GM21367 (cell line): ENCODE results near the gene MKLN1.
"Not testable (repeated sequence)": the region's sequence is repeated elsewhere in the genome, so short reads cannot be mapped to it uniquely, and the experiment has no call there.

Experiments used
- ATAC-seq: cut with Tn5 transposase; IDR thresholded peaks from one replicate; pipeline ENCODE4 v1.9.1; 2021; ENCODE audit not compliant: unreplicated experiment

The MKLN1 gene

DNA sequence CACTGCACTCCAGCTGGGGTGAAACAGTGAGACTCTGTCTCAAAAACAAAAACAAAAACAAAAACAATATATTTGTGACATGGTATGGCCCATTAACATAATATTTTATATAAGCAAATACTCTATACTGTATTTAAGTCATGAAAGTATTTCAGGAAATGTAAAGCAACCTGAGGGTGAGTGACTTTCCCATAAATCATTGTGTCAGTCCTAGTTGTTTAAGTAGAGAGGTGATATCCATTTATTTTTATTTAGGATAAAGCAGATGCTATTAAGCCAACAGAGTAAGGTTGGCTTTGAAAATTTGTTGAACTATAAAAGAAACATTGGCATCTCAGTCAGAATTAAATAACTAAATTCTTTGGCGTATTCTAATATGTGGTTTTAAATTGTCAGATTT, 60.5 kb downstream of the MKLN1 start:
- ATAC-seq: no peak

DNA sequence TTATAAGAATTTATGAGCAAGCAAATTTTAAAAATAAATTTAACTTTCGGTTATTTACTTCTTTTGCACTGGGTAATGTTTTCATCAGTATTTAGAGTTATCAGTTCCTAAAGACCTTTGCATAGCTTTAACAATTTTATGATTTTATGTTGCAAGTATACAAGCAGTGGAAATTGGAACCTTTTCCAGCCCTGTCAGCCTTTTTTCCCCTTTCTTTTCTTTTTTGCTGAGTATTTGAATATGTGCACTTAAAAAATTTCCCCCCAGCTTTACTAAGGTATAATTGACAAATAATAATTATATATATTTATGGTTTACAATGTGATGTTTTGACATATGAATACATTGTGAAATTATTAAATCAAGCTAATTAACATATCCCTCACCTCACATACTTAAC, 62.6 kb downstream of the MKLN1 start:
- ATAC-seq: no peak

DNA sequence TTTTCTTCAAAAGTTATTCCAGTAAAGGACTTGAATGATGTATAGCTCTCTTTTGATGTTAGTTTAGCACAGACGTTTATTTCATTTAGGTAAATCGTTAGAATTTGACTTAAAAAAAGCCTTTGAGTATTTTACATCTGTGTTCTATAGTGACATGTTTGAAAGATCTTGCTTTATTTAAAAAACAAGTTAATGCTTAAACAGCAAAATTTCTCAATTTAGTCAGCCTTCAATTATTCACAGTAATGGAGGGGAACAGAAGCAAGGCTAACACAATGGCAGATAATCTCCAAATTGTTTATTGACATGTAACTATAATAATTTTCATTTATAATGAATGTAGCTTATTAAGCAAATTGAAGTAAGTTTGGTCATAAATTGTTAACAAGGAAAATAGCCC, 63.5 kb downstream of the MKLN1 start:
- no peak for ATAC-seq

DNA sequence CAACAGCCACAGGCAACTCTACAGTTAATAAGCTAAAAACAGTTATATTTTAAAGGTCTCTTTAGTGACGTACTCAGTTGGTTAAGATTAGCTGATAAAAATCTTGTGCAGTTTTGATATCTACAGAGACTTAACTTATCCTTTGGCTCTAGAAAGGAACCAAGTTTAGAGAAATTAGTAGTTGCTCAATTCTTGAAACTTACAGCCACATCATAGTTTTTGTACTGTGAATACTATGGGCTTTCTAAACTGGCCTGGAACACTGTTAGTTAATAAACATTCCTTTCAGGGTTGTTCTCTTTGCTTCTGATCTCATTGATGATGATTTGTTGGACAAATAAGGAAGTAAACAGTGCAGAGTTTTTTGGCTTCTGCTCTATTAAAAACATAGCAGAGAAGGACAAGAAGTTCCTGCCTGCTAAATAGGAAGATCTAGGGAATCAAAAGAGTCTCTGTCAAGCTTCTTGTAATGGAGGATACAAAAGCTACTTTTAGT, 73.1 kb downstream of the MKLN1 start:
- no peak for ATAC-seq

DNA sequence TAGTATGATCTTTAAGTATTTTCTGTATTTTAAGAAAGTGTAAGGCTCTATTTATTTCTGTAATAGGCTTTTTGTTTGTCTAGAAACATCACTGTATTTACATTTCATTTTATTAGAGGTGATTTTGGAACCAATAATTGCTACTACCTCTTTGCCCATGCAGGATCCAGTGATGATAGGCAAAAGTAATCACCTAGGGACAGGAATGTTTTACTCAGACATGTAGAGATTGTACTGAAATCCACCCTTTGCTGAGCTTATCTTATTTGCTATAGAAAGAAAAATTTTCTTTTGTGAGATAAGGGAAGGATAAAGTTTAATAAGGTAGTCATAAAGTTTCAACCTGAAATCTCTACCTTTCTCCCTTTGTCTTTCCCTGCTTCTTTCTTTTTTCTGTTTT, 73.5 kb downstream of the MKLN1 start:
- no peak for ATAC-seq

DNA sequence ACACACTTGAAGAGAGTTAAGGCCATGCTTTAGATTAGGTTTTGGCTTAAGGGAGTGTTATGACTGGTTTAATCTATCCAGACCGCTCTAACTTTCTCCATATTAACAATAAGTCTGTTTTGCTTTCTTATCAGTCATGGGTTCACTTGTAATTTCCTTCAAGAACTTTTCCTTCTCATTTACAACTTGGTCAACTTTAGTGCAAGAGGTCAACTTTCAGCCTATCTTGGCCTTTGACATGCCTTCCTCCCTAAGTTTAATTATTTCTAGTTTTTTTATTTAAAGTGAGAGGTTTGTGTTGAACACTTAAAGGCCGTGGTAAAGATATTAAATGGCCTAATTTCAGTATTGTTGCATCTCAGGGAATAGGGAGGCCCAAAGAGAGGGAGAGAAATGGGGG, 75.6 kb downstream of the MKLN1 start:
- no peak for ATAC-seq

DNA sequence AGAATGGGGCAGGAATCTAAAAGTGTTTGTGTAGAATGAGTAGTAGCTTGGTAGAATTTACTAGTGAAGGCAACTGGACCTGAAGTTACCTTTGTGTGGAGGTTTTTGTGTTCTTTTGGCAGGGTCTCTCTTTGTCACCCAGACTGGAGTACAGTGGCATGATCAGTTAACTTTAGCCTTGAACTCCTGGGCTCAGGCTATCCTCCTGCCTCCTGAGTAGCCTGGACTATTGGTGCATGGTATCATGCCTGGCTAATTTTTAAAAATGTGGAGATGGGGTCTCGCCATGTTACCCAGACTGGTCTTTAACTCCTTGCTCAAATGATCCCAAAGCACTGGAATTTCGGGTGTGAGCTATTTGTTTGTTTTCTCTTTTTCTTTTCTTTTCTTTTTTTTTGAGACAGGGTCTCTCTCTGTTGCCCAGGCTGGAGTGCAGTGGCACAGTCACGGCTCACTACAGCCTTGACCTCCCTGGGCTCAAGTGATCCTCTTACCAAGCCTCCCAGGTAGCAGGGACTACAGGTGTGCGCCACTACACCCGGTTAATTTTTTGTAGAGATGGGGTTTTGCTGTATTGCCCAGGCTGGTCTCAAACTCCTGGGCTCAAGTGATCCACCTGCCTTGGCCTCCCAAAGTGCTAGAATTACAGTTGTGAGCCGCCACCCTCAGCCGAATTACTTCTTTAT, 76.7 kb downstream of the MKLN1 start:
- ATAC-seq: no peak

DNA sequence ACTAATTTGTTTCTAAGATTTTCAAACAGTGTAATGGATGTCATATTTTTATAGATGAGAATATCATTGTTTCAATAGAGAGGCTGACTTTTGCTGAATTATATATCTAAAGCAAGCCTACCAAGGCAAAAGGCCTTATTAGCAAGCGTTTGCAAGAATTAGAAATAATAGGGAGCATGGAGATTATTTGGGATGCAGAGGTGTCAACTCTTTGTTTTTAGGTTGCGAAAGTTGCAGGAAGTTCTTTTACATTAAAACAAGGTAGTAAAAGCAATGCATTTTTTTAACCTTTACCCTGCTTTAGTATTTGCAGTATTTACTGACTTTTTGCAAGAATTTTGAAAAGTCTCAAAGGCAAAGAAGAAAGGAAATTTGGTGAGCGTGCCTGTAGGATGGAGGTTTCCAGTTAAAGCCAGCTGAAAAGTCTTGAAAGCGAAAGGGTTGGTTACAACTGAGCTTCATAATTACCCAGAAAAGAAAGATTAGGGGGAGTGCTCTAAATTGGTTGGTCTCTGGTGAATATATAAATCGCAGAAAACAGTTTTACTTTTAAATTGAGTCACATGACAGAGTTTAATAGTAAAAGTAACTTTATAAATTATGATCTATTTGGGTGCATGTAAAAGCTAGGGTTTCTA, 81.6 kb downstream of the MKLN1 start:
- no peak for ATAC-seq

DNA sequence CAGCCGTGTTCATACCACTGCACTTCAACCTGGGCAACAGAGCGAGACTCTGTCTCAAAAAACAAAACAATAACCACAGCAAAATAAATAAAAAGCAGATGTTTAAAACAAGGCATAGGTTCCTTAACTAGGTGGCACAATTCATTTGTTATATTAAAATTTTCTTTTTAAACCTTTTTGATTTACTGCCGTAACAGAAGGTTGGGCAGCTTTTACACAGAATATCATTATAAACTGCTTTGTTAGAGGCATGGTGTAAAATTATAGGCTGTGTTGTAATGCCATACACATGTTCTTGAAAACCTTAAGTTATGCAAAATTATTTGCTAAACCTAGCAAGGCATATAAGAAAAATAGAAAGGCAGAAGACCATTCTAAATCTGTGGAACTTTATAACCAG, 84.4 kb downstream of the MKLN1 start:
- no peak for ATAC-seq

DNA sequence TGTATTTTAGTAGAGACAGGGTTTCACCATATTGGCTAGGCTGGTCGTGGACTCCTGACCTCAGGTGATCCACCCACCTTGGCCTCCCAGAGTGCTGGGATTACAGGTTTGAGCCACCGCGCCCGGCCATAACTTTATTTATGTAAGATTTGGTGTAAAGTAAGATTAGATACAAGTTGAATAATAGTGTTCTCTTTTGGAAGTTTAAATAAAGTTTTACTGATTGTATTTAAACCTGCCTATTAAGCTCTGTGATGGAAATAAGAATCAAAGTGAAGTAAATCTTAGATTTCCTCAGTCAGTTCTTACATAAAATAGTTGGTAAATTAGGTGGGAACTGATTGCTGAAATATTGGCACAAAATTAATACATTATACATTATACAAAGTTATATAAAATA, 86.0 kb downstream of the MKLN1 start:
- ATAC-seq: no peak

DNA sequence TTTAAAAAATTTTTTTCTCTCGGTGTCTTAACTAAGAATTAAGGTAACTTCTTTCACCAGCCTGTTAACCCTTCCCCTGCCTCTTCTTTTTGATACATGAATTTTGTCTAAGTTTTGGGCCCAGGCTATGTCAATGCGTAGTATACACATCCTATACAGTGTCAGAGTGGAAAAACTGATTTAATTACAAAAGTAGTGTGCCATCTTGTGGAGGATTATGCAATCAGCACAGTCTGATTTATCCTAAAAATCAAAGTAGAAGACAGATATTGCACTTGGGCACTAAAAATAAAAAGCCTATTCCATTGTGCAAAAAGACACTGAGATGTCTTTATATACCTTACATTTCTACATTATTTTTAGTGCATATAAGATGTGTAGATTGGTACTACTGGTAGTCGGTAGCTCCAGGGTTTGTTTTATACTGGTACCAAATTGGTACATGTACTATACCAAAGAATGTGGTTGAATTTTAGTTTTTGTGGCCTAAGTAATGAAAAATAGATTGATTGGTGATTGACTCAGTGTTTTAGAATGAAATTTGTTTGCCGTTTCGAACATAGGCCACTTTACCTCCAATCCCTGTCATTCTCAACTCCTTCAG, 96.6 kb downstream of the MKLN1 start:
- ATAC-seq: no peak

DNA sequence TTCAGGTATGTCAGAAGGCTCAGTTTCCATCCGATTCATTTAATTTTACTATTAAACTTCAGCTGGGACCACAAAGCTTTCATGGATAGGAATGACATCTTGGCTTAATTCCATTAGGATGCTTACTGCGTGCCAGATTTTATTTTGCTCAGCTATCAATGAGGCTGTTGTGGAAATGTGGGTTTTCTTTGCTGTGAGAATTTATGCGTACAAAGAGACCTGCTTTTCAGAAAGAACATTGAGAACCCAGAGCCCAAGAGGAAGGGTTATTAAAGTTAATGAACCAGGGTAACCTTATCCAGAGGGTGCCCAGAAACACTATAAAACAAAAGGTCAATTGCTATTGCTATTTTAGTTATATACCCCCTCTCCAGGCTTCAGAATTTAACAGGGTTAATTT, 98.3 kb downstream of the MKLN1 start:
- ATAC-seq: no peak

DNA sequence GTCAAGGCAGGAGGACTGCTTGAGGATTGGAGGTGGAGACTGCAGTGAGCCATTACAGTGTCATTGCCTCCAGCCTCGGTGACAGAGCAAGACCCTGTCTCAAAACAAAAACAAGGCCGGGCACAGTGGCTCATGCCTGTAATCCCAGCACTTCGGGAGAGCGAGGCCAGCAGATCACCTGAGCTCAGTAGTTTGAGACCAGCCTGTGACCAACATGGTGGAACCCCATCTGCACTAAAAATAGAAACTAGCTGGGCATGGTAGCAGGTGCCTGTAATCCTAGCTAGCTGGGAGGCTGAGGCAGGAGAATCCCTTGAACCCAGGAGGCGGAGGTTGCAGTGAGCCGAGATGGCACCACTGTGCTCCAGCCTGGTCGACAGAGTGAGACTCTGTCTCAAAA, 103.2 kb downstream of the MKLN1 start:
- not testable (repeated sequence) for ATAC-seq

DNA sequence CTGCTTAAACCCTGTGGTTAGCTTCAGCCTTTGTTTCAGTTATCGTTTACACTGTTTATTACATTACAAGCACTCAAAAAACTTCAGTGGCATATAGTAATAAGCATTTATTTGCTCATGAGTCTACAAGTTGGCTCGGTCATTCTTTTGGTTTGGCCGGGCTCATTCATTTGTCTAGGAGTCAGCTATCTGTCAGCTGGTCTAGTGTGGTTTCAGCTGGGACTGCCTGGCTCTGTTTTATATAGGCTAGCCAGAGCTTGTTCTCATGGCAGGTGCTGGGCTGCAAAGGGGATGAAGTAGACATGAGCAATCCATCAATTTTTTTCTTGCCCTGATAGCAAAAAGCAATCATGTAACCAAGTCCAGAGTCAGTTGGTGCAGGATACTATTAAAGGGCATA, 103.6 kb downstream of the MKLN1 start:
- no peak for ATAC-seq

DNA sequence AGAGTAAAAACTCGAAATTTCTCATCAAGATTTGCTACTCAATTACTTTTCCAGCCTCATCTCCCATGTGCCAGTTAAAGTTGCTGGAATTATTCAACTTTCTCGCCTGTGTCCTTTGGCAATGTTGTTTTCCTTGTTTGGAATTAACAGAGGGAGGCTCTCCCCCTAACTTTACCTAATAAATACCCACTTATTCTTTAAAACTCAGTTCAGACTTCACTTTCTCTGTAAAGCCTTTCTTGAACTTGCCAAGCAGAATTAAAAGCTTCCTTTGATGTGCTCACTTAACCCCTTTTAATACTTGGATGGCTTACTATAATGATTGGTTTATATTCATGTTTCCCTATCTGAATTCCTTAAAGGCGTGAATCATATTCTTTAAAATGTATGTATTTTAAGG, 104.1 kb downstream of the MKLN1 start:
- no peak for ATAC-seq

DNA sequence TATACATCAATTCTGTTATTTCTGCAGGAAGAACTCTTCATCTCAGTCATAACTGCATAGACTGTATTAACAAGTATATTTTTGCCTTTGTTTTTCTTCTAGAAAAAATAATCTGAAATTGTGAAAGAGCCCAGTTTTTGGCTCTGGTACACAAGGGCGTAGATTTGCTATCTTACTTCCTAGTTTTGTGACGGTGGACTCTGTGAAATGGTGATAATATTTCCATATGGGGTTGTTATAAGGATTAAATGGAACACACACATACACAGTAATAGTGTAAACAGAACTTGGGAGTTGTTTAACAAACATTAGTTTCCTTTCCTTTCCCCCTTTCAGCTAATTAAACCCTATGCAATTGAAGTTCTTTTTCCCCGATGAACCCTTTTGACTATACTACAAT, 108.7 kb downstream of the MKLN1 start:
- no peak for ATAC-seq

DNA sequence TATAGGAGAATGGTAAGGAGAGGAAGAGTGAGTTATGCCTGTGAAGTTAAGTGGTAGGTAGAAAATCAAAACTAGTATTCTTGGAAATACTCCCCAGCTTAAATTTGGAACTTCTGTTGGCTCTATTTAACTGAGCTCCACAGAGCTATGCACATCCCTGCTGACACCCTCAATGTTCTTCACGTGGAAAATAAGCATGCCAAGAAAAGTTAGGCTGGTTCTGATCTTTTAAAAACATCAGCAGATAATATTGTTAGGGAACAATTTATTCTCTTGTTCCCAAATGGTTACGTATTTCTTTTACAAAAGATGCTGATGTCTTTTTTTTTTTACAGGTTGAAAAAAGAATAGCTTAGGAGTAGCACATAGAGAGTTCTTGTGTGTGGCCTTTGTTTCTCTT, 111.3 kb downstream of the MKLN1 start:
- ATAC-seq: no peak

DNA sequence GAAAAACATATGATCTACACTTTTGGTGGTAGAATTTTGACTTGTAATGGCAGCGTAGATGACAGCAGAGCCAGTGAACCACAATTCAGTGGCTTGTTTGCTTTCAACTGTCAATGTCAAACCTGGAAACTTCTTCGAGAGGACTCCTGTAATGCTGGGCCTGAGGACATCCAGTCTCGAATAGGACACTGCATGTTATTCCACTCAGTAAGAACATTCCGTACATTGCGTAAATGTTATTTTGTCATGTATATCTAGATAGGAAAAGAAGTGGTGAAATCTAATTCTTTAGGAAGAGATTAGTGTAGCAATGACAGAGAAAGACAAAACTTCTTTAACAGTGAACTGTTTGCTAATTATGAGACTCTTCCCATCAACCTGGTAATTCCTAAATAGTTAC, 115.8 kb downstream of the MKLN1 start:
- no peak for ATAC-seq

DNA sequence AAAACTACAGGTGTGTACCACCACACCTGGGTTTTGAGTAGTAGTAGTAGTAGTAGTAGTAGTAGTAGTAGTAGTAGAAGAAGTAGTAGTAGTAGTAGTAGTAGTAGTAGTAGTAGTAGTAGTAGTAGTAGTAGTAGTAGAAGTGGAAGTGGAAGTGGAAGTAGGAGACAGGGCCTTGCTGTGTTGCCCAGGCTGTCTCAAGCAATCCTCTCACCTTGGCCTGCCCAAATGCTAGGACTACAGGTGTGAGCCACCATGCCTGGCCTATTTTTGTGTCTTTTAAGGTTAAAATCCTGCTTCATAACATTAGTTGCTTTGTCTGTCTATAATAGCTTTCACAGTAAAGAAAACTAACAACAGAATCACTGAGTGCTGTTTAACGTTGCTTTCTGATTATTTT, 117.0 kb downstream of the MKLN1 start:
- ATAC-seq: no peak

DNA sequence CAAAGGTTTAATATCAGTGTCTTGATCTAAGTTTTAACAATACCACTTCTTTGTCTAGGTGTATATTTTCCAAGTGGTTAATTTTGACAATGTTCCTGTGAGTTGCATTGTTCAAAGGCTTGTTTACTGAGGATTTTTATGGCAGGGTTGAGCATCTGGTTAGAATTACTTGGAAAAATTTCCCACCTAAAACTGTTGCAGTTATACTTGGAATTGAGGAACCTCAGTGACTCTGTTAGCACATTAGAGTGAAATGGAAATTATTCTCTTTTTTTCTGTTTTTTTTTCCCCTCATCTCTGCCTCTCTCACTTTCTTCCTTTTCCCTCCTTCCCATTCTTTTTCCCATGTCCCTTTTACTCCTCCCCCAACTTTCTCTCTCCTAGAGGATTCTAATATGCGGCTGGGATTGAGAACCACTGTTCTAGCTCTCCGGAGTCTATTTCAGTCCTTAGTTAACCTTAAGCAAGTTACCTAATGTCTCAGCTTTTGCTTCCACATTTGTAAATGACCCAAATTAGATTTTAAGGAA, 121.8 kb downstream of the MKLN1 start:
- ATAC-seq: no peak

DNA sequence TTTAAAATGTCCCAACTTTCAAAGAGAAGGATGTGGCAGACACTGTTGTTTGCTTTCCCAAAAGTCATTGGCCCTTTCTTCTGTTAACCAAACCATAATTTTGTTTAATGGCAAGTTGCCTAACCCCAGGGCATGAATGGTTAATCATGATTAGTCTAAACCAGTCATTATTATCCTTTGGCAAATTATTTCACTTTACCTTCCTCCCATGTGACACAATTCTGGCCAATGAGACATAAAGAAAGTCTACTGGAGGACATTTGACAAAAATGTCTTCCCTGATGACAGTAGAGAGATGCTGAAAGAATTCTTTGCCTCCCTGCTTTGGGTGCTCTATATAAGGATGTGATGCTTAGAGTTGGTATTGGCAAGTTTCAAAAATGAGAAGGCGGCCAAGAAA, 126.8 kb downstream of the MKLN1 start:
- no peak for ATAC-seq

DNA sequence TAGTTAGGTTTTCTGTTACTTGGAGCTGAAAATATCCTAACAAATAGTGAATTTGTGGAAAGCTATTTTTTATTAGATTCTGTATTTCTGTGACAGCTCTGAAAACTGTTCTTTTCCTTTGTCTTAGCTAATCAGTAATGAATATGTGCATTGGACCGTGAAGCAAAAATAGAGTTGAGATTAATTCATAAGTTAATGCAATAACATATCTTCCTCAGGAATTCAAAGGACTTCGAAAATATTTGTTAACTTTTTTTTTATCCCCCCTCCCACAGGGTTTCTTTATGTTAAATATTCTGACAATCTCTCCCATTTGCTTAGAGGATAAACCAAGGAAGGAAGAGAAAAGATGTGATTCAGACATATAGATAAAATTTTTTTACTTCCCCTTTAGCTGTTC, 127.3 kb downstream of the MKLN1 start:
- no peak for ATAC-seq
